ENCODE data around the gene TBC1D19. TPM values are rescaled to one million over a fixed set of nuclear protein-coding genes. Genes with fewer than 3 reads are reported as not detected.

The TBC1D19 gene
- total RNA-seq, 4 donors from 2014 or later, result 6.5 to 7.0 (median 6.8) TPM

DNA sequence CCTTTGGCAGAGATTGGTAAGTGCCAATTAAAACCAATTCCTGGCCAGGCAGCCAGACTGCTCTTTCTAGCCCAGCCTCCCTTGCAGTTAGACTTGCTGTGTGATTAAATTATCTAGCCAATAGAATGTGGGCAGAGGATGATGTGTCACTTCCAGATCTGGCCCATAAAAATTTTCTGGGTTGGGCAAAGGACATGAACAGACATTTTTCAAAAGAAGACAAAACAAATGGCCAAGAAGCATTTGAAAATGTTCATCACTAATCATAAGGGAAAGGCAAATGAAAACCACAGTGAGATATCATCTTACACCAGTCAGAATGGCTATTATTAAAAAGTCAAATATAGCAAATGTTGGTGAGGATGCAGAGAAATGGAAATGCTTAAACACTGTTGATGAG, 205.3 kb downstream of the TBC1D19 start:
- Histone ChIP-seq H3K4me3 (no peak overlapping the region), H3K27me3 (no peaks in the 10 kb centered on the region), H3K36me3 (no peaks in the 10 kb centered on the region), H3K4me1 (peaks cover 27 to 39% of the 10 kb centered on the region in 2 donors), H3K9me3 (no peaks in the 10 kb centered on the region), H3K27ac (peak overlapping the region in 1 of 4 donors; percentile 71)
- in situ Hi-C loops (cut with MboI; ENCODE audit: low sequenced_read_pairs in 4 of 4) (loop anchor here in 1 of 4 donors (25.0 kb wide), 1 partner anchor 223 kb away; no protein-coding TSS in a partner anchor), intact Hi-C loops (cut with DNase I; ENCODE audit: low total_unique reads) (loop anchor here (5.0 kb wide), 1 partner anchor 218 kb away; no protein-coding TSS in a partner anchor)
- TF ChIP-seq, protein P1, sequence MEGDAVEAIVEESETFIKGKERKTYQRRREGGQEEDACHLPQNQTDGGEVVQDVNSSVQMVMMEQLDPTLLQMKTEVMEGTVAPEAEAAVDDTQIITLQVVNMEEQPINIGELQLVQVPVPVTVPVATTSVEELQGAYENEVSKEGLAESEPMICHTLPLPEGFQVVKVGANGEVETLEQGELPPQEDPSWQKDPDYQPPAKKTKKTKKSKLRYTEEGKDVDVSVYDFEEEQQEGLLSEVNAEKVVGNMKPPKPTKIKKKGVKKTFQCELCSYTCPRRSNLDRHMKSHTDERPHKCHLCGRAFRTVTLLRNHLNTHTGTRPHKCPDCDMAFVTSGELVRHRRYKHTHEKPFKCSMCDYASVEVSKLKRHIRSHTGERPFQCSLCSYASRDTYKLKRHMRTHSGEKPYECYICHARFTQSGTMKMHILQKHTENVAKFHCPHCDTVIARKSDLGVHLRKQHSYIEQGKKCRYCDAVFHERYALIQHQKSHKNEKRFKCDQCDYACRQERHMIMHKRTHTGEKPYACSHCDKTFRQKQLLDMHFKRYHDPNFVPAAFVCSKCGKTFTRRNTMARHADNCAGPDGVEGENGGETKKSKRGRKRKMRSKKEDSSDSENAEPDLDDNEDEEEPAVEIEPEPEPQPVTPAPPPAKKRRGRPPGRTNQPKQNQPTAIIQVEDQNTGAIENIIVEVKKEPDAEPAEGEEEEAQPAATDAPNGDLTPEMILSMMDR (IDR thresholded peaks at IDR 0.05 in 4 of 5, conservative IDR thresholded peaks at IDR 0.05 in 1 of 5), result no peak
- TF ChIP-seq POLR2A (IDR thresholded peaks at IDR 0.05), result no peak
- ATAC-seq, result no peak
- no peak for DNase-seq

DNA sequence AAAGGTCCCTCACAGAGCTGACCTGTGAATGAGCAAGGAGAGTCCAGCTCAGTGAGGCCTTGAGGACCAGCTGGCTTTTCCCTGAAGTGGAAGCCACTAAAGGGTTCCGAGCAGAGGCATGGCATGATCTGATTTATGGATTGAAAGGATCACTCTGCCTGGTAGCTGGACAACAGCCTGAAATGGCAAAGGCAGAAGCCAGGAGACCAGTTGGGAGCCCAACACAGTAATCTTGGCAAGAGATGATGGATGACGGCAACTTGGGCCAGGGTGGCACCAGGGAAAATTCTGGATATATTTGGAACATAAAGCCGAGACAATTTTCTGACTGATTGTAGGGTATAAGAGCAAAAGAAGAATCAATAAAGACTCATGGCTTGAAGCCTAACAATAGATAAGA, 207.5 kb downstream of the TBC1D19 start:
- intact Hi-C loops (cut with DNase I; ENCODE audit: low total_unique reads) (no loop called here), in situ Hi-C loops (cut with MboI; ENCODE audit: low sequenced_read_pairs in 4 of 4) (loop anchor here in 1 of 4 donors (25.0 kb wide), 1 partner anchor 221 kb away; no protein-coding TSS in a partner anchor)
- no peak for DNase-seq
- no peak overlapping the region for H3K27ac ChIP-seq
- no peak overlapping the region for H3K4me3 ChIP-seq
- ATAC-seq, result no peak
- no peaks in the 10 kb centered on the region for H3K36me3 ChIP-seq
- no peaks in the 10 kb centered on the region for H3K9me3 ChIP-seq
- H3K4me1 ChIP-seq, result peaks cover 27 to 39% of the 10 kb centered on the region in 2 donors
- no peaks in the 10 kb centered on the region for H3K27me3 ChIP-seq
- no peak for TF ChIP-seq POLR2A (IDR thresholded peaks at IDR 0.05)
- TF ChIP-seq, protein P1 (IDR thresholded peaks at IDR 0.05 in 4 of 5, conservative IDR thresholded peaks at IDR 0.05 in 1 of 5), result no peak

DNA sequence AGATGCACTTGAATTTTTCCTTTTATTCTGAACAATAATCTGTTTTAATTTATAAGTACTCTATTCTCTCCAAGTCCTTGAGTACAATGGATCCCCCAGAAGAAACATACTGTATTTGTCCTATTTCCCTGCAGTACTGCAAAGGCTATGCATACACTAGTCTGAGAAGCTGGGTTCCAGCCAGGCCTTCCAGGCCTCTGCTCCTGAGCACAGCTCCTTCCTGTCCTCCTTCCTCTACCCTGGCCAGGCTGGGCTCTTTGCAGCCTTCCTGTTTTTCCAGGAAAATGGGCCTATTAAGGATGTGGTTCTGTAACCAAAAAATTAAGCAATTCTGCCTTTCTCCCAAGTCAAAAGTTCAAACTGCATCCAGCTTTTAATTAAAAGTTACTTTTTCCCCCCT, 208.8 kb downstream of the TBC1D19 start:
- ATAC-seq, result no peak
- TF ChIP-seq, protein P1 (IDR thresholded peaks at IDR 0.05 in 4 of 5, conservative IDR thresholded peaks at IDR 0.05 in 1 of 5), result no peak
- no peak for TF ChIP-seq POLR2A (IDR thresholded peaks at IDR 0.05)
- Histone ChIP-seq H3K9me3 (no peaks in the 10 kb centered on the region), H3K36me3 (no peaks in the 10 kb centered on the region), H3K4me1 (peaks cover 22 to 31% of the 10 kb centered on the region in 2 donors), H3K4me3 (no peak overlapping the region), H3K27ac (no peak overlapping the region), H3K27me3 (no peaks in the 10 kb centered on the region)
- in situ Hi-C loops (cut with MboI; ENCODE audit: low sequenced_read_pairs in 4 of 4), result loop anchor here in 1 of 4 donors (25.0 kb wide), 1 partner anchor 220 kb away; no protein-coding TSS in a partner anchor
- no peak for DNase-seq
- intact Hi-C loops (cut with DNase I; ENCODE audit: low total_unique reads), result no loop called here

DNA sequence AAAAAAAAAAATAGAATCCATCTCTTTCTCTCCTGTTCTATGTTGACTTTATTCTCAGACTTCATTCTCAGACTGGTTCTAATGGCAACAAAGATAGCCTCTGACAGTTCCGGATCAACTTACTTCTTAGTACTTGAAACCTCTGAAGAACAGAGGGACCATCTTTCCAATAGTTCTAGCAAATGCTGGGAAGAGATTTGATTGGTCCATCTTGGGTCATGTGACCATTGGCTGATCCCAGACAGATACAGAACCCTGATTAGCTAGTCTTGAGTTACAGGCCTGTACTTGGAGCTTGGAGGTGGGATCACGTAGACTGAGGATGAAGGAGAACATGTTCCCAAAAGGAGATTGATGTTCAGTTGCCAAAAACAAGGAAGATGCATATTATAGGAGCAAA, 209.9 kb downstream of the TBC1D19 start:
- Histone ChIP-seq H3K36me3 (no peaks in the 10 kb centered on the region), H3K4me3 (no peak overlapping the region), H3K27ac (no peak overlapping the region), H3K27me3 (no peaks in the 10 kb centered on the region), H3K4me1 (peaks cover 13 to 20% of the 10 kb centered on the region in 2 donors), H3K9me3 (no peaks in the 10 kb centered on the region)
- intact Hi-C loops (cut with DNase I; ENCODE audit: low total_unique reads), result no loop called here
- DNase-seq, result no peak
- in situ Hi-C loops (cut with MboI; ENCODE audit: low sequenced_read_pairs in 4 of 4), result loop anchor here in 1 of 4 donors (25.0 kb wide), 1 partner anchor 219 kb away; no protein-coding TSS in a partner anchor
- TF ChIP-seq, protein P1 (IDR thresholded peaks at IDR 0.05 in 4 of 5, conservative IDR thresholded peaks at IDR 0.05 in 1 of 5), result no peak
- no peak for TF ChIP-seq POLR2A (IDR thresholded peaks at IDR 0.05)
- ATAC-seq, result no peak

DNA sequence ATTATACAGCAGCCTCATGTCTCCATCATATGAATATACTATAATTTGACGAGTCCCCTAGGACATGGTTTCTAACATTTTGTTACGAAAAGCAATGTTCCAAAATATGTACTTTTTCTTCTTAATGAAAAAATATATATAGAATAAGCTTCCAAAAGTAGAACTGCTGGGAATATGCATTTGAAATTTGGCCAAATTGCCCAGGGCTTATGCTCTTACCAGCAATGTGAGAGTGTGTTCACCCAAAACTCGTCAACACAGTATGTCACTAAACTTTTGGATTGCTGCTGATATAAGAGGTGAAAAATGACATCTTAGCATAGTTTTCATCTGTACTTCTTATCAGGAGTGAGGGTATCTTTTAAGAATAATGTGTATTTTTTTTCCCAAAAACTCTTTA, 212.2 kb downstream of the TBC1D19 start:
- intact Hi-C loops (cut with DNase I; ENCODE audit: low total_unique reads), result no loop called here

More for the DNA sequence above, 212.2 kb downstream of the TBC1D19 start:
- in situ Hi-C loops (cut with MboI; ENCODE audit: low sequenced_read_pairs in 4 of 4), result loop anchor here in 1 of 4 donors (25.0 kb wide), 1 partner anchor 216 kb away; no protein-coding TSS in a partner anchor
- TF ChIP-seq POLR2A (IDR thresholded peaks at IDR 0.05), result no peak
- TF ChIP-seq, protein P1 (IDR thresholded peaks at IDR 0.05 in 4 of 5, conservative IDR thresholded peaks at IDR 0.05 in 1 of 5), result no peak
- H3K4me3 ChIP-seq, result no peak overlapping the region
- no peak for ATAC-seq
- no peaks in the 10 kb centered on the region for H3K36me3 ChIP-seq
- DNase-seq, result no peak
- H3K4me1 ChIP-seq, result peaks cover 8% of the 10 kb centered on the region in 2 donors
- H3K27ac ChIP-seq, result no peak overlapping the region
- H3K27me3 ChIP-seq, result no peaks in the 10 kb centered on the region
- H3K9me3 ChIP-seq, result no peaks in the 10 kb centered on the region
